Colonic mucosa (tissue), 4 donors: ENCODE measurements around the gene REEP1. TPM values are rescaled to one million over a fixed set of nuclear protein-coding genes. Genes with fewer than 3 reads are reported as not detected.

ENCODE experiments used
- DNase-seq: peaks from one replicate; pipeline ENCODE4 v3.0.0-alpha.2; 2020
- H3K27ac ChIP-seq: fragments of 200-600 bp; one replicate; pipeline ENCODE4 v1.8.0; 2021
- H3K27me3 ChIP-seq: fragments of 200-600 bp; one replicate; pipeline ENCODE4 v1.8.0; 2021
- H3K36me3 ChIP-seq: fragments of 200-600 bp; one replicate; pipeline ENCODE4 v1.8.0; 2021
- H3K4me1 ChIP-seq: fragments of 200-600 bp; one replicate; pipeline ENCODE4 v1.8.0; 2021; ENCODE audit warnings: mild to moderate bottlenecking
- H3K4me3 ChIP-seq: fragments of 200-600 bp; one replicate; pipeline ENCODE4 v1.8.0; 2021
- H3K9ac ChIP-seq, 2 donors: one replicate each; pipeline ENCODE4 v1.7.0; 2013; ENCODE audit warnings: control low read depth in 2 of 2, low read depth in 2 of 2, low read length in 2 of 2
- H3K9me3 ChIP-seq: fragments of 200-600 bp; one replicate; pipeline ENCODE4 v1.8.0; 2021
- CTCF ChIP-seq: fragments of 200-600 bp; IDR thresholded peaks from one replicate; pipeline ENCODE4 v1.8.0; 2022; ENCODE audit warnings: antibody characterized with exemption, mild to moderate bottlenecking
- intact Hi-C: fragments of 100-400 bp; cut with DNase I; formaldehyde crosslinking; loops from one replicate; pipeline ENCODE4 v1.14.1; 2022
- total RNA-seq, 2 donors: library from RNA; stranded (reverse); fragmentation: NEBNext Ultra II Directional in 1 of 2; extraction: Animal tissue kit (Norgen Biotek cat#: 25700) in 1 of 2; gene quantifications; one replicate each; pipeline ENCODE4 v1.2.1, GENCODE V29; 2021
- donor health status: healthy.
- donor health status: DM: no; HTN: no; CAD: no.
- donor health status: DM: no; HTN: no; CAD: no.

Gene REEP1
- total RNA-seq, 2 donors from 2014 or later = 1.8 to 5.7 TPM

GRCh38 chr2:86233436-86233835, 104.0 kb downstream of the REEP1 start:
- H3K9me3 ChIP-seq = no peaks in the 10 kb centered on the region
- no peak overlapping the region for H3K9ac ChIP-seq
- no peak overlapping the region for H3K27ac ChIP-seq
- no peaks in the 10 kb centered on the region for H3K27me3 ChIP-seq
- TF ChIP-seq CTCF = no peak
- no peaks in the 10 kb centered on the region for H3K4me1 ChIP-seq
- intact Hi-C loops = no loop called here
- H3K36me3 ChIP-seq = no peaks in the 10 kb centered on the region
- no peak overlapping the region for H3K4me3 ChIP-seq
- DNase-seq = no peak

GRCh38 chr2:86232910-86233309, 104.5 kb downstream of the REEP1 start:
- Histone ChIP-seq H3K4me3 (no peak overlapping the region), H3K27ac (no peak overlapping the region), H3K36me3 (no peaks in the 10 kb centered on the region), H3K9me3 (no peaks in the 10 kb centered on the region), H3K27me3 (no peaks in the 10 kb centered on the region), H3K9ac (no peak overlapping the region), H3K4me1 (no peaks in the 10 kb centered on the region)
- no peak for DNase-seq
- no peak for TF ChIP-seq CTCF
- intact Hi-C loops = no loop called here

GRCh38 chr2:86232373-86232784, 105.0 kb downstream of the REEP1 start:
- Histone ChIP-seq H3K4me3 (no peak overlapping the region), H3K36me3 (no peaks in the 10 kb centered on the region), H3K9me3 (no peaks in the 10 kb centered on the region), H3K27ac (no peak overlapping the region), H3K4me1 (no peaks in the 10 kb centered on the region), H3K27me3 (no peaks in the 10 kb centered on the region), H3K9ac (no peak overlapping the region)
- intact Hi-C loops = no loop called here
- no peak for TF ChIP-seq CTCF
- DNase-seq = no peak

- Histone ChIP-seq H3K27me3 (no peaks in the 10 kb centered on the region), H3K36me3 (no peaks in the 10 kb centered on the region), H3K9ac (no peak overlapping the region), H3K4me1 (no peaks in the 10 kb centered on the region), H3K4me3 (no peak overlapping the region), H3K9me3 (no peaks in the 10 kb centered on the region), H3K27ac (no peak overlapping the region)
- TF ChIP-seq CTCF = no peak
- DNase-seq = no peak
- intact Hi-C loops = no loop called here
Observed at GRCh38 chr2:86231680-86232372, 105.6 kb downstream of the REEP1 start.

GRCh38 chr2:86230961-86231360, 106.5 kb downstream of the REEP1 start:
- no peak overlapping the region for H3K4me3 ChIP-seq
- no peak overlapping the region for H3K27ac ChIP-seq
- TF ChIP-seq CTCF = no peak
- H3K4me1 ChIP-seq = no peaks in the 10 kb centered on the region
- no peak for DNase-seq
- H3K36me3 ChIP-seq = no peaks in the 10 kb centered on the region
- no peak overlapping the region for H3K9ac ChIP-seq
- no peaks in the 10 kb centered on the region for H3K9me3 ChIP-seq
- intact Hi-C loops = no loop called here
- no peaks in the 10 kb centered on the region for H3K27me3 ChIP-seq
